HCT116 (cell line): ENCODE results near the gene MNAT1.

Source experiments
- EGR1 ChIP-seq: IDR thresholded peaks from 2 replicates; pipeline ENCODE4 v1.6.1; 2012; ENCODE audit warnings: low read depth
- ELF1 ChIP-seq: IDR thresholded peaks from 2 replicates; pipeline ENCODE4 v1.6.1; 2012; ENCODE audit warnings: low read depth, borderline replicate concordance
- EZH2 ChIP-seq: fragments of 200-600 bp; sonication (generic); IDR thresholded peaks from 2 replicates; pipeline ENCODE4 v1.6.1; 2017; ENCODE audit warnings: antibody characterized with exemption, mixed run types
- EZH2phosphoT487 ChIP-seq: fragments of 200-600 bp; IDR thresholded peaks from 2 replicates; pipeline ENCODE4 v1.6.1; 2018; ENCODE audit warnings: antibody characterized with exemption, borderline replicate concordance
- JUND ChIP-seq: IDR thresholded peaks from 2 replicates; pipeline ENCODE4 v1.6.1; 2012
- POLR2A ChIP-seq: IDR thresholded peaks from 2 replicates; pipeline ENCODE4 v1.7.0; 2011; ENCODE audit warnings: borderline replicate concordance; ENCODE audit not compliant: insufficient read depth, insufficient read length; ENCODE audit errors: extremely low read depth
- POLR2AphosphoS5 ChIP-seq: IDR thresholded peaks from 2 replicates; pipeline ENCODE4 v1.6.1; 2011; ENCODE audit warnings: mild to moderate bottlenecking, low read depth, low read length, moderate library complexity
- RAD21 ChIP-seq: IDR thresholded peaks from 2 replicates; pipeline ENCODE4 v1.6.1; 2012; ENCODE audit warnings: low read depth, mild to moderate bottlenecking
- SP1 ChIP-seq: IDR thresholded peaks from 2 replicates; pipeline ENCODE4 v1.6.1; 2012; ENCODE audit warnings: low read depth
- YY1 ChIP-seq: IDR thresholded peaks from 2 replicates; pipeline ENCODE4 v1.6.1; 2011; ENCODE audit warnings: low read length, low read depth, moderate library complexity, mild to moderate bottlenecking; ENCODE audit not compliant: insufficient replicate concordance; ENCODE audit errors: extremely low read depth
- ZNF274 ChIP-seq: fragments of 200-500 bp; sonication (Bioruptor generic); IDR thresholded peaks from 2 replicates; pipeline ENCODE4 v1.6.1; 2014; ENCODE audit warnings: mild to moderate bottlenecking, low read depth, low read length, inconsistent platforms
- TF ChIP-seq, protein P1 (sequence below), 3 experiments: fragments of 200-600 bp in 1 of 3; sonication (generic) in 1 of 3; IDR thresholded peaks in 2 of 3; conservative IDR thresholded peaks in 1 of 3; 2 replicates each; pipeline ENCODE4 v1.5.1; 2012 to 2017; ENCODE audit warnings: low read depth in 2 of 3, low read length in 2 of 3, antibody characterized with exemption in 1 of 3, borderline replicate concordance in 1 of 3, control low read depth in 1 of 3, mild to moderate bottlenecking in 1 of 3, mixed read lengths in 1 of 3, mixed run types in 1 of 3, moderate library complexity in 1 of 3; ENCODE audit not compliant: insufficient read depth in 1 of 3
- TF ChIP-seq, protein P2 (sequence below): IDR thresholded peaks from 2 replicates; pipeline ENCODE4 v1.6.1; 2012

DNA sequence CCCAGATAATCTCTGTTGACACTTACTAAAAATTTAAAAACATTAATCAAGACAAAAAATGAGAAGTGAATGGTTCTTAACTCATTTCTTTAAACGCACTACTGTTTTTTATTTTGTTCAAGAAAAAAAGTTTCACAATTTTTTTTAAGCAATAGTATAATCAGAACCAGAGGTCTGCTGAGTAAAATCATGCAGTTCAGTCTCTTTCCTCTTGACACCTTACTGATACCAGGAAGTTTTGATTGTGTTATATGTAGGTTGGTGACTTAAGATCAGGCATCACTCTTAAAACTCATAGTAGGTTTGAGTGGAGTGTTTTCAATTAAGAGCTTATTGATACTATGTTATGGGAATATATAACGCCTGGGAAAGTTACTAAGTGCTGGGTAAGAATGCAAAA is 125.0 kb downstream of the MNAT1 start:
- TF ChIP-seq, protein P1, sequence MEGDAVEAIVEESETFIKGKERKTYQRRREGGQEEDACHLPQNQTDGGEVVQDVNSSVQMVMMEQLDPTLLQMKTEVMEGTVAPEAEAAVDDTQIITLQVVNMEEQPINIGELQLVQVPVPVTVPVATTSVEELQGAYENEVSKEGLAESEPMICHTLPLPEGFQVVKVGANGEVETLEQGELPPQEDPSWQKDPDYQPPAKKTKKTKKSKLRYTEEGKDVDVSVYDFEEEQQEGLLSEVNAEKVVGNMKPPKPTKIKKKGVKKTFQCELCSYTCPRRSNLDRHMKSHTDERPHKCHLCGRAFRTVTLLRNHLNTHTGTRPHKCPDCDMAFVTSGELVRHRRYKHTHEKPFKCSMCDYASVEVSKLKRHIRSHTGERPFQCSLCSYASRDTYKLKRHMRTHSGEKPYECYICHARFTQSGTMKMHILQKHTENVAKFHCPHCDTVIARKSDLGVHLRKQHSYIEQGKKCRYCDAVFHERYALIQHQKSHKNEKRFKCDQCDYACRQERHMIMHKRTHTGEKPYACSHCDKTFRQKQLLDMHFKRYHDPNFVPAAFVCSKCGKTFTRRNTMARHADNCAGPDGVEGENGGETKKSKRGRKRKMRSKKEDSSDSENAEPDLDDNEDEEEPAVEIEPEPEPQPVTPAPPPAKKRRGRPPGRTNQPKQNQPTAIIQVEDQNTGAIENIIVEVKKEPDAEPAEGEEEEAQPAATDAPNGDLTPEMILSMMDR (IDR thresholded peaks at IDR 0.05 in 2 of 3, conservative IDR thresholded peaks at IDR 0.05 in 1 of 3; ENCODE audit: borderline replicate concordance in 1 of 3, insufficient read depth in 1 of 3, low read depth in 2 of 3, low read length in 2 of 3), result no peak
- TF ChIP-seq ELF1, result no peak
- no peak for TF ChIP-seq ZNF274
- TF ChIP-seq POLR2AphosphoS5, result no peak
- no peak for TF ChIP-seq RAD21
- no peak for TF ChIP-seq SP1
- TF ChIP-seq, protein P2, sequence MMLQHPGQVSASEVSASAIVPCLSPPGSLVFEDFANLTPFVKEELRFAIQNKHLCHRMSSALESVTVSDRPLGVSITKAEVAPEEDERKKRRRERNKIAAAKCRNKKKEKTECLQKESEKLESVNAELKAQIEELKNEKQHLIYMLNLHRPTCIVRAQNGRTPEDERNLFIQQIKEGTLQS, result no peak
- TF ChIP-seq POLR2A, result no peak
- TF ChIP-seq JUND, result no peak
- no peak for TF ChIP-seq YY1
- no peak for TF ChIP-seq EZH2
- no peak for TF ChIP-seq EGR1
- TF ChIP-seq EZH2phosphoT487, result no peak
